Trophoblast cell (in vitro differentiated cells and primary cell): ENCODE data around the gene ZW10.
"Not testable (repeated sequence)": the region's sequence is repeated elsewhere in the genome, so short reads cannot be mapped to it uniquely, and the experiment has no call there.

ENCODE experiments used
- DNase-seq, 2 donors: peaks; one replicate each; pipeline ENCODE4 v3.0.0-alpha.2; 2016
- H2AFZ ChIP-seq: 2 replicates; pipeline ENCODE4 v1.6.1; 2013; ENCODE audit warnings: low read length, moderate library complexity, mild to moderate bottlenecking; ENCODE audit not compliant: insufficient read depth, poor library complexity
- H2AK5ac ChIP-seq: 2 replicates; pipeline ENCODE4 v1.6.1; 2013; ENCODE audit warnings: mild to moderate bottlenecking, low read length
- H2BK120ac ChIP-seq: 2 replicates; pipeline ENCODE4 v1.6.1; 2013; ENCODE audit warnings: low read length, mild to moderate bottlenecking, moderate library complexity; ENCODE audit not compliant: insufficient read depth, poor library complexity
- H2BK12ac ChIP-seq: 2 replicates; pipeline ENCODE4 v1.6.1; 2013; ENCODE audit warnings: mild to moderate bottlenecking, low read length, moderate library complexity
- H2BK5ac ChIP-seq: 2 replicates; pipeline ENCODE4 v1.6.1; 2013; ENCODE audit warnings: low read length, low read depth, moderate library complexity, mild to moderate bottlenecking; ENCODE audit not compliant: poor library complexity
- H3K14ac ChIP-seq: 2 replicates; pipeline ENCODE4 v1.6.1; 2013; ENCODE audit warnings: mild to moderate bottlenecking, low read length
- H3K18ac ChIP-seq: 2 replicates; pipeline ENCODE4 v1.6.1; 2013; ENCODE audit warnings: mild to moderate bottlenecking, low read length
- H3K23ac ChIP-seq: 2 replicates; pipeline ENCODE4 v1.6.1; 2013; ENCODE audit warnings: low read length
- H3K27ac ChIP-seq: 2 replicates; pipeline ENCODE4 v1.5.1; 2013; ENCODE audit warnings: low read depth, mild to moderate bottlenecking, inconsistent platforms, low read length, moderate library complexity
- H3K27me3 ChIP-seq: 2 replicates; pipeline ENCODE4 v1.6.1; 2013; ENCODE audit warnings: inconsistent platforms, mild to moderate bottlenecking, low read length, moderate library complexity; ENCODE audit not compliant: insufficient read depth
- H3K36me3 ChIP-seq, 2 experiments: 1 replicate in 1 of 2; 2 replicates in 1 of 2; pipeline ENCODE4 v1.6.1; 2013; ENCODE audit warnings: low read length in 2 of 2, mild to moderate bottlenecking in 2 of 2, moderate library complexity in 1 of 2; ENCODE audit not compliant: insufficient read depth in 2 of 2, control insufficient read depth in 1 of 2
- H3K4ac ChIP-seq: 2 replicates; pipeline ENCODE4 v1.6.1; 2013; ENCODE audit warnings: low read depth, mild to moderate bottlenecking, low read length, moderate library complexity
- H3K4me1 ChIP-seq, 2 experiments: 1 replicate in 1 of 2; 2 replicates in 1 of 2; pipeline ENCODE4 v1.6.1; 2013; ENCODE audit warnings: low read length in 2 of 2, mild to moderate bottlenecking in 2 of 2, moderate library complexity in 1 of 2; ENCODE audit not compliant: insufficient read depth in 2 of 2, control insufficient read depth in 1 of 2
- H3K4me2 ChIP-seq: 2 replicates; pipeline ENCODE4 v1.6.1; 2013; ENCODE audit warnings: inconsistent platforms, mild to moderate bottlenecking, low read length, moderate library complexity
- H3K4me3 ChIP-seq: 2 replicates; pipeline ENCODE4 v1.5.1; 2013; ENCODE audit warnings: mild to moderate bottlenecking, low read depth, low read length, inconsistent platforms
- H3K79me1 ChIP-seq: one replicate; pipeline ENCODE4 v1.6.1; 2013; ENCODE audit warnings: low read length
- H3K79me2 ChIP-seq: 2 replicates; pipeline ENCODE4 v1.6.1; 2013; ENCODE audit warnings: low read length, mild to moderate bottlenecking; ENCODE audit not compliant: control insufficient read depth, insufficient read depth, poor library complexity
- H3K9ac ChIP-seq: 2 replicates; pipeline ENCODE4 v1.6.1; 2013; ENCODE audit warnings: mild to moderate bottlenecking, low read length
- H3K9me3 ChIP-seq: 2 replicates; pipeline ENCODE4 v1.6.1; 2013; ENCODE audit warnings: low read depth, mild to moderate bottlenecking, control low read depth, inconsistent platforms, low read length; ENCODE audit not compliant: insufficient read depth
- H4K12ac ChIP-seq: 2 replicates; pipeline ENCODE4 v1.6.1; 2013; ENCODE audit warnings: low read depth, mild to moderate bottlenecking, low read length, moderate library complexity
- H4K8ac ChIP-seq: 2 replicates; pipeline ENCODE4 v1.6.1; 2013; ENCODE audit warnings: low read depth, mild to moderate bottlenecking, low read length, moderate library complexity
- H4K91ac ChIP-seq: one replicate; pipeline ENCODE4 v1.6.1; 2013; ENCODE audit warnings: low read depth, mild to moderate bottlenecking, low read length, moderate library complexity
- WGBS: extraction: QIAGEN DNeasy Blood & Tissue Kit; methylation state at CpG from one replicate; pipeline ENCODE4 v1.1.7; 2013; ENCODE audit warnings: missing lambda C conversion rate; ENCODE audit not compliant: insufficient read length, insufficient coverage; ENCODE audit errors: extremely low coverage; 5-methylcytosine and 5-hydroxymethylcytosine counted together

ZW10 gene

GRCh38 chr11:113715273-113715672 is 58.2 kb downstream of the ZW10 start:
- H3K27me3 ChIP-seq = no peaks in the 10 kb centered on the region
- no peak overlapping the region for H3K14ac ChIP-seq
- H3K9me3 ChIP-seq = no peaks in the 10 kb centered on the region
- no peaks in the 10 kb centered on the region for H3K4me1 ChIP-seq
- no peak overlapping the region for H3K4me3 ChIP-seq
- H2BK5ac ChIP-seq = no peak overlapping the region
- H3K79me2 ChIP-seq = no peaks in the 10 kb centered on the region
- no peak overlapping the region for H3K27ac ChIP-seq
- no peak for DNase-seq
- H2AFZ ChIP-seq = no peak overlapping the region
- peaks cover 0 to 5% of the 10 kb centered on the region in 2 experiments for H3K36me3 ChIP-seq
- H3K79me1 ChIP-seq = no peaks in the 10 kb centered on the region
- no peak overlapping the region for H2BK120ac ChIP-seq
- no peak overlapping the region for H3K9ac ChIP-seq
- H2AK5ac ChIP-seq = no peak overlapping the region
- H3K4me2 ChIP-seq = no peak overlapping the region
- WGBS = no CpG with 5 or more reads among the region's 1 CpG
- no peak overlapping the region for H3K23ac ChIP-seq
- H4K8ac ChIP-seq = no peak overlapping the region
- no peak overlapping the region for H4K12ac ChIP-seq
- no peak overlapping the region for H4K91ac ChIP-seq
- no peak overlapping the region for H3K4ac ChIP-seq
- no peak overlapping the region for H2BK12ac ChIP-seq
- H3K18ac ChIP-seq = no peak overlapping the region

- Histone ChIP-seq H3K18ac (no peak overlapping the region), H4K8ac (no peak overlapping the region), H3K9me3 (peaks cover 2% of the 10 kb centered on the region), H2BK120ac (no peak overlapping the region), H3K4me1 (no peaks in the 10 kb centered on the region), H3K79me2 (no peaks in the 10 kb centered on the region), H3K27ac (no peak overlapping the region), H2BK12ac (no peak overlapping the region), H3K79me1 (no peaks in the 10 kb centered on the region), H3K36me3 (peaks cover 0 to 5% of the 10 kb centered on the region in 2 experiments), H3K4me3 (no peak overlapping the region), H3K23ac (no peak overlapping the region), H3K4ac (no peak overlapping the region), H3K14ac (no peak overlapping the region), H2AFZ (no peak overlapping the region), H2BK5ac (no peak overlapping the region), H3K9ac (no peak overlapping the region), H3K4me2 (no peak overlapping the region), H4K12ac (no peak overlapping the region), H4K91ac (no peak overlapping the region), H3K27me3 (no peaks in the 10 kb centered on the region), H2AK5ac (no peak overlapping the region)
- no peak for DNase-seq
- no CpG with 5 or more reads among the region's 1 CpG for WGBS
Observed at GRCh38 chr11:113710989-113711388, 62.5 kb downstream of the ZW10 start.

- no CpG with 5 or more reads among the region's 7 CpGs for WGBS
- Histone ChIP-seq H3K14ac (no peak within 1 kb of the TSS), H3K18ac (no peak within 1 kb of the TSS)
Observed at GRCh38 chr11:113705871-113706655, 67.4 kb downstream of the ZW10 start, which contains the start of gene TMPRSS5. Gene TMPRSS5 (minus strand): TSS chr11:113706308. CDS start chr11:113706224, 84 bp downstream.

GRCh38 chr11:113703551-113703950 is 69.9 kb downstream of the ZW10 start:
- not testable (repeated sequence) for H3K4me2 ChIP-seq, H3K4ac ChIP-seq, H2BK12ac ChIP-seq, H3K27ac ChIP-seq, H2AK5ac ChIP-seq, H3K4me1 ChIP-seq, H3K18ac ChIP-seq, H4K12ac ChIP-seq, H3K36me3 ChIP-seq, H3K23ac ChIP-seq, H3K79me1 ChIP-seq, H3K27me3 ChIP-seq, H3K14ac ChIP-seq, H2BK5ac ChIP-seq, H3K4me3 ChIP-seq, H3K79me2 ChIP-seq, H3K9ac ChIP-seq, H2AFZ ChIP-seq, H4K8ac ChIP-seq, H3K9me3 ChIP-seq, DNase-seq, H2BK120ac ChIP-seq, H4K91ac ChIP-seq
- no CpG with 5 or more reads among the region's 1 CpG for WGBS

More at GRCh38 chr11:113705871-113706655, 67.4 kb downstream of the ZW10 start, which contains the start of gene TMPRSS5:
- Histone ChIP-seq H3K4me1 (no peaks in the 10 kb centered on the region), H2BK5ac (no peak within 1 kb of the TSS), H3K9ac (no peak within 1 kb of the TSS), H4K12ac (no peak within 1 kb of the TSS), H3K27ac (no peak within 1 kb of the TSS), H3K36me3 (no peaks in the 10 kb centered on the region), H4K91ac (no peak within 1 kb of the TSS), H2BK12ac (no peak within 1 kb of the TSS), H3K4ac (no peak within 1 kb of the TSS), H3K4me3 (no peak within 1 kb of the TSS), H3K79me1 (no peaks in the 10 kb centered on the region), H3K9me3 (peaks cover 2% of the 10 kb centered on the region), H2AK5ac (no peak within 1 kb of the TSS), H3K4me2 (no peak within 1 kb of the TSS), H4K8ac (no peak within 1 kb of the TSS), H2BK120ac (no peak within 1 kb of the TSS), H3K79me2 (no peaks in the 10 kb centered on the region), H3K27me3 (no peaks in the 10 kb centered on the region), H3K23ac (peak within 1 kb of the TSS; percentile 42), H2AFZ (no peak within 1 kb of the TSS)
- no peak for DNase-seq
